Activated T-cell treated with anti-CD3 and anti-CD28 coated beads, Interleukin-2, amount 50 U/mL, for 72 hours (primary cell): ENCODE results near the gene PALS1. TPM values are rescaled to one million over a fixed set of nuclear protein-coding genes. Genes with fewer than 3 reads are reported as not detected.
"Not testable (repeated sequence)": the region's sequence is repeated elsewhere in the genome, so short reads cannot be mapped to it uniquely, and the experiment has no call there.

Experiments
- ATAC-seq, 2 donors: fragments of 150-1000 bp; cut with Tn5 transposase; replicated peaks in 1 of 2; 2 replicates each; pipeline ENCODE4 v1.10.0; 2021; ENCODE audit warnings: moderate library complexity in 2 of 2, mild to moderate bottlenecking in 1 of 2
- DNase-seq, 2 donors: peaks; one replicate each; pipeline ENCODE4 v3.0.0; 2021 to 2022; ENCODE audit warnings: mixed read lengths in 1 of 2
- H3K27ac Mint-ChIP-seq: one replicate; pipeline ENCODE4 v1.8.0; 2022; ENCODE audit warnings: mild to moderate bottlenecking, moderate library complexity, mixed read lengths
- H3K27me3 Mint-ChIP-seq: one replicate; pipeline ENCODE4 v1.8.0; 2022; ENCODE audit warnings: low read depth, mixed read lengths
- H3K36me3 Mint-ChIP-seq, 2 donors: one replicate each; pipeline ENCODE4 v1.8.0; 2022; ENCODE audit warnings: mixed read lengths in 2 of 2, mild to moderate bottlenecking in 1 of 2; ENCODE audit not compliant: insufficient read depth in 2 of 2
- H3K4me1 Mint-ChIP-seq: one replicate; pipeline ENCODE4 v1.8.0; 2022; ENCODE audit warnings: low read depth, mixed read lengths
- H3K4me3 Mint-ChIP-seq, 2 donors: one replicate each; pipeline ENCODE4 v1.8.0; 2022; ENCODE audit warnings: mild to moderate bottlenecking in 2 of 2, mixed read lengths in 2 of 2, moderate library complexity in 2 of 2
- H3K9me3 Mint-ChIP-seq, 2 donors: one replicate each; pipeline ENCODE4 v1.8.0; 2022; ENCODE audit warnings: mixed read lengths in 2 of 2
- total RNA-seq, 2 donors: library from RNA; stranded (reverse); gene quantifications; one replicate each; pipeline ENCODE4 v1.2.3, GENCODE V29; 2022

The PALS1 gene
- total RNA-seq, 2 donors from 2014 or later: 5.5 to 6.5 TPM

DNA sequence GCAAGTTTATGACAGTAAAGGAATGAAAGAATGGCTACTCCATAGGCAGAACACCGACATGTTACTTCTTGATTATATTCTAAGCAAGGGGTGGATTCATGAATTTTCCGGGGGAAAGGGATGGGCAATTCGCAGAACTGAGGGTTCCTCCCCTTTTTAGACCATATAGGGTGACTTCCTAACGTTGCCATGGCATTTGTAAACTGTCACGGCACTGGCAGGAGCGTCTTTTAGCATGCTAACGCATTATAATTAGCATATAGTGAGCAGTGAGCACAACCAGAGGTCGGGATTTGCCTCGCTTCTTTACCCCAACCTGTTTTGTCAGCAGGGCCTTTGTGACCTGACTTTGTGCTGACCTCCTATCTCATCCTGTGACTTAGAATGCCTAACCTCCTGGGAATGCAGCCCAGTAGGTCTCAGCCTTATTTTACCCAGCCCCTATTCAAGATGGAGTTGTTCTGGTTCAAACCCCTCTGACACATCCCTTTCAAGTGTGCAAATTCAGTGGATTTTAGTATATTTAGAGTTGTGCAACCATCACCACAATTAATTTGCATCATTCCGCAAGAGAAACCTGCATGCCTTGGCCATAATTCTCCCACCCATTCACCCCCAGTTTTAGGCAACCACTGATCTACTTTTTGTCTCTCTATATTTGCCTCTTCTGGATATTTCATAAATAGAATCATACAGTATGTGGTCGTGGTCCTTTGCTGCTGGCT, 27.4 kb downstream of the PALS1 start:
- no peak overlapping the region for H3K4me3 Mint-ChIP-seq
- peaks cover 9% of the 10 kb centered on the region for H3K4me1 Mint-ChIP-seq
- no peaks in the 10 kb centered on the region for H3K9me3 Mint-ChIP-seq
- DNase-seq: no peak
- H3K27me3 Mint-ChIP-seq: no peaks in the 10 kb centered on the region
- H3K36me3 Mint-ChIP-seq: peaks cover under 1 to 2% of the 10 kb centered on the region in 2 donors
- ATAC-seq: no peak
- H3K27ac Mint-ChIP-seq: peak overlapping the region; percentile 68

DNA sequence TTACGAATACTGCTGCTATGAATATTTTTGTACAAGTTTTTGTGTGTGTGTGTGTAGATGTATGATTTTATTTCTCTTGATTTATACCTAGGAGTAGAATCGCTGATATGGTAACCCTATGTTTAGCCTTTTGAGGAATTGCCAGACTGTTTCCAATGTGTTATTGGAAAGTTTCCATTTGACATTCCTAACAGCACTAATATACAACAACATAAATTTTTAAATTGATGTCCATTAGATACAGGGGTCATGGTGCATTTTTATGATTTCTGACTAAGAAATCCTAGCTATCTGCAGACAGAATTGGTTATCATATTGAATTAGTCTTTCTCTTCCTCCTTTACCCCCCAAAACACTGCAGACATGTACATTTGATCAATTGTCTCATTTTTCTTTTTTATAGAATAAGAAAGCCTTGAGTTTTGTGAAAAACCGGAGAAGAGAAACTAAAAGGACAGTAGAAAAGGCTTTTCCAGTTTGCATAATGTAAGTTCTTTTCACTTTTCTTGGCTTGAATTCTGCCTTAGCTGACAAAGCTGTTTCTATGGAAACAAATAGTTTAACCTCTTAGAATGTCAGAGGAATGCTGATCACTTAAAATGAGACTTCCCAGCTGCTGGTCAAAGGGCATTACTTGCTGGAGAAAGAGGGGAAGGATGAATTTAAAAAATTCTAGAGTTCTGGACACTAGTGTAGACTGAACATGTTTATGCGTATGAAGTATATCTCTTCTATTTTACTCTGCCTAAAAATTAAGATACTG, 28.2 kb downstream of the PALS1 start:
- no peak for ATAC-seq
- Mint-ChIP-seq H3K36me3 (peaks cover 1 to 2% of the 10 kb centered on the region in 2 donors), H3K9me3 (no peaks in the 10 kb centered on the region), H3K27me3 (no peaks in the 10 kb centered on the region), H3K27ac (no peak overlapping the region), H3K4me3 (no peak overlapping the region), H3K4me1 (peaks cover 9% of the 10 kb centered on the region)
- no peak for DNase-seq

DNA sequence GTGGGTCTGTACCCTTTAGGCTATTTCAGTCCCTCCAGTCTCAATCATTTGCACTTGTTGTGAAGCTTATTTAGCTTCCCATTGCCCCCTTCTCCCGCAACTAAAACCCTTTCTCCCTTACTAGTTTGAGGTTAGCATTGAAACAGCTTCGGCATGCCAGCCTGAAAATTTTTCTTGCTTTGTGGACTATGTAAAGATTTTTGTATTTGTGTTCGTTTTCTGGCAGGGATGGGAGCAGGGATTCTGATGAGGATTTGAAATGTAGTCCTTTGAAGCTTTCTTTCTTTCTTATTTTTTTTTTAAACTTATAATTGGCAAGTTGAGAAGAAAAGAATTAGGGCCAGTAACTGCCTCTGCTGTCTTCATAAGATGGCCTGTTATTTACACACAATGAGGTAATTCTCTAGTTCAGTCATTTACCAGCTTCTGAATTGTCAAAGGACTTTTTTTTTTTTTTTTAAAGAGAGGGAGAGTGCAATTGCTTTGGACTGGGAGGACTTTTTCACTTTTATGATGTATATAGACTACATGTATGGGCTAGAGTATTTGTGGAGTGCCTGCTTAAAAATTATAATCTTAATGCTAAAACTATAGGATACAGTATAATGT, 29.0 kb downstream of the PALS1 start:
- Mint-ChIP-seq H3K27ac (peak overlapping the region; percentile 7), H3K4me1 (peaks cover 9% of the 10 kb centered on the region), H3K4me3 (no peak overlapping the region), H3K36me3 (peaks cover 1 to 2% of the 10 kb centered on the region in 2 donors), H3K9me3 (no peaks in the 10 kb centered on the region), H3K27me3 (no peaks in the 10 kb centered on the region)
- no peak for ATAC-seq
- DNase-seq: no peak

DNA sequence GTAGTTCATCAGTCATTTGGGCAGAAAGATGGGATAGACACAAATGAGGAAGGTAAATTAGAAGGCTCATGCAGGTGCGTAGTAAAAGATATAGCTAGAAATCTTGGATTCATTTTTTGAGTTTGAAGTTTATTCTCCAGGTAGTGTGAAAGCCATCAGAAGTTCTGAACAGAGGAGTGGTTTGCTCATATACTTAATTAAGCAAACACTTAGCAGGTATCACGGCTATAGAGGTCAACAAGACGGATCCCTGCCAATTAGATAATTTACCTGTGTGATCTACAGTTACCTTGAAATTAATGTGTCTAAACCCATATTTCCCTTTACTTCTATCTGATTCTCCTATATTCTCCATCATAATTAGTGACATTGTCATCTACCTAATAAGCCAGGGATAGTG, 29.7 kb downstream of the PALS1 start:
- H3K27me3 Mint-ChIP-seq: no peaks in the 10 kb centered on the region
- no peak overlapping the region for H3K4me3 Mint-ChIP-seq
- DNase-seq: no peak
- peak overlapping the region; percentile 7 for H3K27ac Mint-ChIP-seq
- H3K36me3 Mint-ChIP-seq: peaks cover 1 to 2% of the 10 kb centered on the region in 2 donors
- no peaks in the 10 kb centered on the region for H3K9me3 Mint-ChIP-seq
- no peak for ATAC-seq
- H3K4me1 Mint-ChIP-seq: peaks cover 9% of the 10 kb centered on the region

DNA sequence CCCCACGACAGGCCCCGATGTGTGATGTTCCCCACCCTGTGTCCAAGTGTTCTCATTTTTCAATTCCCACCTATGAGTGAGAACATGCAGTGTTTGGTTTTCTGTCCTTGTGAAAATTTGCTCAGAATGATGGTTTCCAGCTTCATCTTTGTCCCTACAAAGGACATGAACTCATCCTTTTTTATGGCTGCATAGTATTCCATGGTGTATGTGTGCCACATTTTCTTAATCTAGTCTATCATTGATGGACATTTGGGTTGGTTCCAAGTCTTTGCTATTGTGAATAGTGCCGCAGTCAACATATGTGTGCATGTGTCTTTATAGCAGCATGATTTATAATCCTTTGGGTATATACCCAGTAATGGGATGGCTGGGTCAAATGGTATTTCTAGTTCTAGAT, 32.0 kb downstream of the PALS1 start:
- H3K27ac Mint-ChIP-seq, ATAC-seq, H3K4me3 Mint-ChIP-seq, H3K36me3 Mint-ChIP-seq, DNase-seq, H3K4me1 Mint-ChIP-seq, H3K27me3 Mint-ChIP-seq, H3K9me3 Mint-ChIP-seq: not testable (repeated sequence)

DNA sequence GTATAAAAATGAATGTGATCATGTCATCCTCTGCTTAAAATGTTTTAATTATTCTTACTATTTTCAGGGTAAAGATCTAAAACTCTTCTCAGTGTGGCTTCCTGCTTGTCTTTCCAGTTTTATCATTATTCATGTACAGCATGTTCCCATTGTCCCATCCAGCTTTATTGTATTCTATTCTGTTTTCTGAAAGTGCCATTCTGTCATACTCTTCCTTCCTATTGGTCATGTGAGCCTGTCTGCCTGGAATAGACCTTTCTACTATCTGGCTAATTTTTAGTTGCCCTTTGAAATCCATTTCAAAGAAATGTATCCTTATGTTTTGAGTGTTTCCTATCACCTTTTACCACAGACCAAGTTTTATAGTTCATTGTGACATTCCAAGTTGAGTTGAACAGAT, 34.9 kb downstream of the PALS1 start:
- peaks cover 1 to 2% of the 10 kb centered on the region in 2 donors for H3K36me3 Mint-ChIP-seq
- ATAC-seq: no peak
- no peak overlapping the region for H3K4me3 Mint-ChIP-seq
- H3K27me3 Mint-ChIP-seq: no peaks in the 10 kb centered on the region
- DNase-seq: no peak
- no peaks in the 10 kb centered on the region for H3K9me3 Mint-ChIP-seq
- no peak overlapping the region for H3K27ac Mint-ChIP-seq
- H3K4me1 Mint-ChIP-seq: peaks cover 8% of the 10 kb centered on the region

DNA sequence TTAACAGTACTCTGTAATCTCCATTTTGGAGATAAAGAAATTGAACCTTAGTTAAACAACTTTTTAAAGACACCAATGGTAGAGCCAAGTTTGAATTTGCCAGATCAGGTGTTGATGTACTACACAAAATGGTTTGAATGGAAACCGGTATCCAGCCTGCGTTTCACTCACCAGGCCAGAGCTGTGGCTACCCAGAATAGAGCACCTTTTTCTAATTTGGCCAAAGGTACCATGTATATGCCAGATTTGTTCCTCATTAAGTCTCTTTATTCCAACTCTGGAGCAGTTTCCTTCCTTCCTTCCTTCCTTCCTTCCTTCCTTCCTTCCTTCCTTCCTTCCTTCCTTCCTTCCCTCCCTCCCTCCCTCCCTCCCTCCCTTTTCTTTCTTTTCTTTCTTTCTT, 39.3 kb downstream of the PALS1 start:
- Mint-ChIP-seq H3K27ac (no peak overlapping the region), H3K4me1 (peaks cover 8% of the 10 kb centered on the region), H3K9me3 (no peaks in the 10 kb centered on the region), H3K4me3 (no peak overlapping the region), H3K36me3 (no peaks in the 10 kb centered on the region), H3K27me3 (no peaks in the 10 kb centered on the region)
- no peak for DNase-seq
- no peak for ATAC-seq

DNA sequence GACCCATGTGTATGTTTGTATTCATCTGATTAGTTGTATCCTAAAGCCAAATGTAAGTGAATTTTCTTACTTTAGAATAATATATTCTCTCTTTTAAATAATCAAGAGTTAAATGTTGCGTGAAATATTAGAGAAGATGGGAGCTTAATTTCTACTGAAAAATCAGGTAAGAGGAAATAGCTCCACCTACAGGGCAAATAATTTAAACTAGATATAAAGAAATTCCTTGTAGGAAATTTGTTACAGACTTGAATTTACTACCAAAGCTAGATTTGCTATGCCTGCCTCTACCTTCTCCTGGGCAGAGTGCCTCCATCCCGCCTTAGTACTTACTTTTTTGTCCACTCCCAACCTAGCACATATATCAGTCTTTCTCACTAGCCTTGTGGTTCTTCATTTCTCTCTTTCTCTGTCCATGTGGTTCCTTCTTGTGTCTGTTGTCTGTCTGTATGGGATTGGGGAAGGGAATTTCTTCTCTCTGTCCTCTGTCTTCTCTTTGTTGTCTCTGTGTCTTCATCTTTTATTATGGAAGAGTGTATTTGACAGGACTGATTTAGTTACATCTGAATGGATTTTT, 44.7 kb downstream of the PALS1 start:
- H3K4me1 Mint-ChIP-seq: peaks cover 1% of the 10 kb centered on the region
- no peaks in the 10 kb centered on the region for H3K27me3 Mint-ChIP-seq
- DNase-seq (no peak), ATAC-seq (no peak)
- no peaks in the 10 kb centered on the region for H3K9me3 Mint-ChIP-seq
- H3K27ac Mint-ChIP-seq: no peak overlapping the region
- H3K4me3 Mint-ChIP-seq: no peak overlapping the region
- H3K36me3 Mint-ChIP-seq: no peaks in the 10 kb centered on the region

Other genes starting within 250 kb of the PALS1 start
- gene GARIN2, start 52.0 kb upstream of the PALS1 start, total RNA-seq: not detected
- gene ATP6V1D, start 118.4 kb downstream of the PALS1 start, total RNA-seq: 10 to 100 TPM; 24.5 to 27.3 TPM
- gene EIF2S1, start 118.9 kb downstream of the PALS1 start, total RNA-seq: 100 to 1,000 TPM; 132 to 172 TPM
- gene PLEK2, start 170.7 kb downstream of the PALS1 start, total RNA-seq: 1 to 10 TPM in 1 of 2 donors, under 1 TPM in 1; 0.84 to 1.4 TPM
- gene TMEM229B, start 247.3 kb downstream of the PALS1 start, total RNA-seq: under 1 TPM; 0.32 to 0.79 TPM